Heart left ventricle (tissue), 16 donors: ENCODE data around the gene GP2. TPM values are rescaled to one million over a fixed set of nuclear protein-coding genes. Genes with fewer than 3 reads are reported as not detected.

Experiments used
- ATAC-seq, 4 donors: fragments of 200-7000 bp; cut with Tn5 transposase; one replicate each; pipeline ENCODE4 v1.9.1; 2020 to 2022; ENCODE audit warnings: moderate library complexity in 4 of 4, mild to moderate bottlenecking in 3 of 4, moderate number of reproducible peaks in 1 of 4
- DNase-seq, 5 donors: peaks; one replicate each; pipeline ENCODE4 v3.0.0-alpha.2; 2020
- H3K27ac ChIP-seq, 12 donors: fragments of 200-600 bp; sonication (generic) in 4 of 12; one replicate each; pipeline versions ENCODE4 v1.5.0 to v1.8.0; 2016 to 2022; ENCODE audit warnings: mild to moderate bottlenecking in 2 of 12
- H3K27me3 ChIP-seq, 9 donors: fragments of 200-600 bp; sonication (generic) in 2 of 9; one replicate each; pipeline versions ENCODE4 v1.5.1 to v1.8.0; 2016 to 2022; ENCODE audit warnings: mild to moderate bottlenecking in 3 of 9
- H3K36me3 ChIP-seq, 9 donors: fragments of 200-600 bp; sonication (generic) in 2 of 9; one replicate each; pipeline versions ENCODE4 v1.5.0 to v1.8.0; 2018 to 2022; ENCODE audit warnings: mild to moderate bottlenecking in 2 of 9
- H3K4me1 ChIP-seq, 12 donors: fragments of 200-600 bp; sonication (generic) in 4 of 12; one replicate each; pipeline versions ENCODE4 v1.5.0 to v1.8.0; 2016 to 2022; ENCODE audit warnings: mild to moderate bottlenecking in 3 of 12
- H3K4me3 ChIP-seq, 12 donors: fragments of 200-600 bp; sonication (generic) in 4 of 12; one replicate each; pipeline versions ENCODE4 v1.5.0 to v1.8.0; 2017 to 2022; ENCODE audit warnings: mild to moderate bottlenecking in 9 of 12, moderate library complexity in 4 of 12
- H3K9me3 ChIP-seq, 12 donors: fragments of 200-600 bp; sonication (generic) in 4 of 12; one replicate each; pipeline versions ENCODE4 v1.5.0 to v1.8.0; 2016 to 2022; ENCODE audit warnings: mild to moderate bottlenecking in 1 of 12
- CTCF ChIP-seq, 12 donors: fragments of 200-600 bp; sonication (generic) in 4 of 12; IDR thresholded peaks; one replicate each; pipeline versions ENCODE4 v1.5.0 to v1.8.0; 2018 to 2022; ENCODE audit warnings: antibody characterized with exemption in 12 of 12, mild to moderate bottlenecking in 5 of 12
- POLR2A ChIP-seq, 2 donors: fragments of 450-650 bp; IDR thresholded peaks; one replicate each; pipeline ENCODE4 v1.6.1; 2017; ENCODE audit warnings: antibody characterized with exemption in 2 of 2, mild to moderate bottlenecking in 2 of 2, moderate library complexity in 2 of 2
- WGBS, 4 donors: extraction: QIAGEN DNeasy Blood & Tissue Kit in 2 of 4; methylation state at CpG; one replicate each; pipeline versions ENCODE4 v1.1.5 to v1.1.7; 2013 to 2018; 5-methylcytosine and 5-hydroxymethylcytosine counted together
- intact Hi-C, 10 donors: fragments of 100-400 bp; cut with DNase I; formaldehyde crosslinking; loops; one replicate each; pipeline versions ENCODE4 v1.11.1 to v1.14.2; 2022
- polyA plus RNA-seq, 2 donors: library from polyadenylated mRNA; stranded (reverse); fragments of 200-250 nt; gene quantifications; one replicate each; pipeline ENCODE4 v1.2.3, GENCODE V29; 2013
- total RNA-seq, 9 donors: library from RNA; depleted of rRNA in 2 of 9; stranded (reverse); fragments of >200 nt in 2 of 9; fragmentation: NEBNext Ultra II Directional in 3 of 9; extraction: Animal tissue kit (Norgen Biotek cat#: 25700) in 3 of 9; gene quantifications; one replicate each; pipeline versions ENCODE4 v1.1.0 to v1.2.4, GENCODE V29; 2016 to 2023
- donor health status: ischemic (EF 13 %, LVEDD 7.1; RV severe dilation, severe dysfunction).
- donor health status: healthy with polysubstance abuse.
- donor health status: DM: no; HTN: yes; CAD: no.
- donor health status: DM: no; HTN: no; CAD: no.
- donor health status: ischemic (EF 25% LVEDD 6.9; RV normal size, moderate dysfunction).
- donor health status: ischemic (EF 25% LVEDD 5.7; RV mildly dilated, moderate dysfunction).
- donor health status: healthy.
- donor health status: DM: yes; HTN: yes; CAD: no.
- donor health status: ischemic (EF 35%, LVEDD 5.7; RV mildly dilated, moderate dysfunction).
- donor health status: nonischemic (EF 11% LVEDD 7.7; RV severe dilation, severe dysfunction).
- donor health status: DM: yes; HTN: yes; CAD: no.
- donor health status: PGD.
- donor health status: ischemic (EF 29% LVEDD 5.4; RV normal size, mild dysfunction).
- donor health status: nonischemic (EF 23%, LVEDD 6.1; RV moderate dilation, normal function).

Gene GP2
- total and polyA plus RNA-seq, 11 donors, result 0.22 to 4.0 (median 2.5) TPM; not detected in 5

GRCh38 chr16:20320592-20320991 is 6.7 kb downstream of the GP2 start:
- DNase-seq, result no peak
- TF ChIP-seq POLR2A (IDR thresholded peaks at IDR 0.05) (no peak), CTCF (IDR thresholded peaks at IDR 0.05) (no peak)
- Histone ChIP-seq H3K27me3 (peaks cover 0 to 23% (median 3%) of the 10 kb centered on the region in 9 donors), H3K36me3 (no peaks in the 10 kb centered on the region), H3K4me1 (no peaks in the 10 kb centered on the region), H3K27ac (no peak overlapping the region), H3K4me3 (no peak overlapping the region), H3K9me3 (no peaks in the 10 kb centered on the region)
- intact Hi-C loops, result no loop called here
- no peak for ATAC-seq

- DNase-seq (no peak), ATAC-seq (no peak)
- 71 to 83% (median 75%) methylated on average over 2 of the region's 2 CpGs for WGBS, 4 donors
- no peaks in the 10 kb centered on the region for H3K9me3 ChIP-seq
- H3K36me3 ChIP-seq, result no peaks in the 10 kb centered on the region
- H3K4me3 ChIP-seq, result no peak overlapping the region
- TF ChIP-seq POLR2A (IDR thresholded peaks at IDR 0.05) (no peak), CTCF (IDR thresholded peaks at IDR 0.05) (no peak)
- H3K27me3 ChIP-seq, result peaks cover 0 to 23% (median 3%) of the 10 kb centered on the region in 9 donors
- H3K4me1 ChIP-seq, result no peaks in the 10 kb centered on the region
- no peak overlapping the region for H3K27ac ChIP-seq
- intact Hi-C loops, result no loop called here
Measured at GRCh38 chr16:20320178-20320577, 7.1 kb downstream of the GP2 start.

- Histone ChIP-seq H3K27me3 (peaks cover 0 to 20% (median 3%) of the 10 kb centered on the region in 9 donors), H3K27ac (no peak overlapping the region), H3K4me3 (no peak overlapping the region), H3K4me1 (no peaks in the 10 kb centered on the region), H3K9me3 (no peaks in the 10 kb centered on the region), H3K36me3 (no peaks in the 10 kb centered on the region)
- ATAC-seq, result no peak
- DNase-seq, result no peak
- 66 to 80% (median 73%) methylated on average over 1 of the region's 1 CpG for WGBS, 4 donors
- TF ChIP-seq CTCF (IDR thresholded peaks at IDR 0.05), result no peak
- no peak for TF ChIP-seq POLR2A (IDR thresholded peaks at IDR 0.05)
- intact Hi-C loops, result no loop called here
Measured at GRCh38 chr16:20319406-20319805, 7.9 kb downstream of the GP2 start.

- WGBS, 4 donors, result 61 to 87% (median 69%) methylated on average over 3 of the region's 3 CpGs
- no peak for TF ChIP-seq POLR2A (IDR thresholded peaks at IDR 0.05)
- TF ChIP-seq CTCF (IDR thresholded peaks at IDR 0.05), result no peak
- Histone ChIP-seq H3K9me3 (no peaks in the 10 kb centered on the region), H3K27ac (no peak overlapping the region), H3K4me3 (no peak overlapping the region), H3K27me3 (peaks cover 0 to 20% (median under 1%) of the 10 kb centered on the region in 9 donors), H3K4me1 (no peaks in the 10 kb centered on the region), H3K36me3 (no peaks in the 10 kb centered on the region)
- ATAC-seq (no peak), DNase-seq (no peak)
- intact Hi-C loops, result no loop called here
Measured at GRCh38 chr16:20318437-20318836, 8.9 kb downstream of the GP2 start.
